Ascending aorta (tissue), 2 donors: ENCODE measurements around the gene SET. TPM values are rescaled to one million over a fixed set of nuclear protein-coding genes. Genes with fewer than 3 reads are reported as not detected.

Experiments
- DNase-seq, 2 donors: peaks; one replicate each; pipeline ENCODE4 v3.0.0-alpha.2; 2019; ENCODE audit warnings: low spot score in 2 of 2
- H3K27ac ChIP-seq, 2 donors: fragments of 200-600 bp; sonication (generic); one replicate each; pipeline ENCODE4 v1.5.1; 2016 to 2017; ENCODE audit warnings: mild to moderate bottlenecking in 1 of 2
- H3K27me3 ChIP-seq: fragments of 200-600 bp; sonication (generic); one replicate; pipeline ENCODE4 v1.5.1; 2017
- H3K36me3 ChIP-seq, 2 donors: fragments of 200-600 bp; sonication (generic); one replicate each; pipeline ENCODE4 v1.5.1; 2016
- H3K4me1 ChIP-seq, 2 donors: fragments of 200-600 bp; sonication (generic); one replicate each; pipeline ENCODE4 v1.5.1; 2016 to 2017; ENCODE audit warnings: mild to moderate bottlenecking in 1 of 2
- H3K4me3 ChIP-seq, 2 donors: fragments of 200-600 bp; sonication (generic); one replicate each; pipeline ENCODE4 v1.5.1; 2016 to 2017; ENCODE audit warnings: mild to moderate bottlenecking in 1 of 2
- H3K9me3 ChIP-seq, 2 donors: fragments of 200-600 bp; sonication (generic); one replicate each; pipeline ENCODE4 v1.5.1; 2016
- CTCF ChIP-seq, 3 experiments: fragments of 200-600 bp in 2 of 3; fragments of 450-650 bp in 1 of 3; sonication (generic) in 2 of 3; IDR thresholded peaks; one replicate each; pipeline ENCODE4 v1.5.1; 2016 to 2019; ENCODE audit warnings: antibody characterized with exemption in 3 of 3, mild to moderate bottlenecking in 1 of 3, moderate library complexity in 1 of 3
- intact Hi-C: fragments of 100-400 bp; cut with DNase I; formaldehyde crosslinking; loops from one replicate; pipeline ENCODE4 v1.15.1; 2023
- total RNA-seq: library from RNA; depleted of rRNA; stranded (reverse); fragments of >200 nt; gene quantifications from one replicate; pipeline ENCODE4 v1.1.0, GENCODE V29; 2016

SET gene
- total RNA-seq, 1 donor from 2014 or later: 102 TPM

- Histone ChIP-seq H3K27me3 (no peaks in the 10 kb centered on the region), H3K36me3 (peaks cover 18 to 30% of the 10 kb centered on the region in 2 donors), H3K4me1 (no peaks in the 10 kb centered on the region), H3K27ac (no peak overlapping the region), H3K9me3 (no peaks in the 10 kb centered on the region), H3K4me3 (no peak overlapping the region)
- TF ChIP-seq CTCF (IDR thresholded peaks at IDR 0.05): no peak
- DNase-seq: no peak
- intact Hi-C loops: no loop called here
These were observed 38.7 kb downstream of the SET start for GRCh38 chr9:128727640-128728248.

- TF ChIP-seq CTCF (IDR thresholded peaks at IDR 0.05): no peak
- intact Hi-C loops: no loop called here
- Histone ChIP-seq H3K27me3 (no peaks in the 10 kb centered on the region), H3K4me3 (no peak overlapping the region), H3K4me1 (no peaks in the 10 kb centered on the region), H3K27ac (no peak overlapping the region), H3K9me3 (no peaks in the 10 kb centered on the region), H3K36me3 (peaks cover 24 to 35% of the 10 kb centered on the region in 2 donors)
- no peak for DNase-seq
These were observed 39.3 kb downstream of the SET start for GRCh38 chr9:128728298-128728697.

GRCh38 chr9:128729302-128729701 is 40.3 kb downstream of the SET start:
- intact Hi-C loops: no loop called here
- Histone ChIP-seq H3K4me1 (no peaks in the 10 kb centered on the region), H3K4me3 (no peak overlapping the region), H3K9me3 (no peaks in the 10 kb centered on the region), H3K27me3 (no peaks in the 10 kb centered on the region), H3K27ac (no peak overlapping the region), H3K36me3 (peaks cover 24 to 36% of the 10 kb centered on the region in 2 donors)
- DNase-seq: no peak
- no peak for TF ChIP-seq CTCF (IDR thresholded peaks at IDR 0.05)

- TF ChIP-seq CTCF (IDR thresholded peaks at IDR 0.05): no peak
- DNase-seq: no peak
- no peak overlapping the region for H3K4me3 ChIP-seq
- H3K9me3 ChIP-seq: no peaks in the 10 kb centered on the region
- H3K36me3 ChIP-seq: peaks cover 29 to 43% of the 10 kb centered on the region in 2 donors
- no peak overlapping the region for H3K27ac ChIP-seq
- intact Hi-C loops: no loop called here
- H3K27me3 ChIP-seq: no peaks in the 10 kb centered on the region
- H3K4me1 ChIP-seq: no peaks in the 10 kb centered on the region
These were observed 40.9 kb downstream of the SET start for GRCh38 chr9:128729766-128730517.

- Histone ChIP-seq H3K9me3 (no peaks in the 10 kb centered on the region), H3K36me3 (peaks cover 32 to 47% of the 10 kb centered on the region in 2 donors), H3K4me1 (no peaks in the 10 kb centered on the region), H3K4me3 (no peak overlapping the region), H3K27me3 (no peaks in the 10 kb centered on the region), H3K27ac (no peak overlapping the region)
- intact Hi-C loops: no loop called here
- no peak for DNase-seq
- TF ChIP-seq CTCF (IDR thresholded peaks at IDR 0.05): no peak
These were observed 42.1 kb downstream of the SET start for GRCh38 chr9:128731093-128731492.
